ENCODE data around the gene AGO1.

AGO1 gene

GRCh38 chr1:35902671-35903070 lies 19.7 kb downstream of the AGO1 start:
- H2AK5ac ChIP-seq (ENCODE audit: low read length) = no peak overlapping the region
- no peak overlapping the region for H2BK12ac ChIP-seq (ENCODE audit: low read length)
- H3K4me3 ChIP-seq (ENCODE audit: low read depth, low read length) = no peak overlapping the region
- H2BK120ac ChIP-seq (ENCODE audit: insufficient read depth, low read length, poor library complexity) = no peak overlapping the region
- no peak overlapping the region for H2BK5ac ChIP-seq (ENCODE audit: low read depth, low read length, poor library complexity)
- no peak overlapping the region for H3K14ac ChIP-seq (ENCODE audit: low read length)
- H3K9ac ChIP-seq (ENCODE audit: low read length) = no peak overlapping the region
- no CpG with 5 or more reads among the region's 2 CpGs for WGBS (ENCODE audit: extremely low coverage, insufficient coverage, insufficient read length)
- no peak overlapping the region for H2AFZ ChIP-seq (ENCODE audit: insufficient read depth, low read length, poor library complexity)
- H3K36me3 ChIP-seq (ENCODE audit: control insufficient read depth in 1 of 2, insufficient read depth in 2 of 2, low read length in 2 of 2) = peaks cover 18 to 35% of the 10 kb centered on the region in 2 experiments
- no peaks in the 10 kb centered on the region for H3K27me3 ChIP-seq (ENCODE audit: insufficient read depth, low read length)
- no peaks in the 10 kb centered on the region for H3K9me3 ChIP-seq (ENCODE audit: insufficient read depth, low read depth, low read length)
- no peak overlapping the region for H3K4ac ChIP-seq (ENCODE audit: low read depth, low read length)
- no peaks in the 10 kb centered on the region for H3K4me1 ChIP-seq (ENCODE audit: control insufficient read depth in 1 of 2, insufficient read depth in 2 of 2, low read length in 2 of 2)
- no peaks in the 10 kb centered on the region for H3K79me1 ChIP-seq (ENCODE audit: low read length)
- H3K18ac ChIP-seq (ENCODE audit: low read length) = no peak overlapping the region
- no peak overlapping the region for H3K27ac ChIP-seq (ENCODE audit: low read depth, low read length)
- no peaks in the 10 kb centered on the region for H3K79me2 ChIP-seq (ENCODE audit: control insufficient read depth, insufficient read depth, low read length, poor library complexity)
- H4K12ac ChIP-seq (ENCODE audit: low read depth, low read length) = no peak overlapping the region
- no peak for DNase-seq
- no peak overlapping the region for H4K8ac ChIP-seq (ENCODE audit: low read depth, low read length)
- H3K4me2 ChIP-seq (ENCODE audit: low read length) = no peak overlapping the region
- H3K23ac ChIP-seq (ENCODE audit: low read length) = no peak overlapping the region
- H4K91ac ChIP-seq (ENCODE audit: low read depth, low read length) = no peak overlapping the region

GRCh38 chr1:35914717-35915116 lies 31.7 kb downstream of the AGO1 start:
- no peak overlapping the region for H3K4ac ChIP-seq (ENCODE audit: low read depth, low read length)
- no peak for DNase-seq
- H3K4me3 ChIP-seq (ENCODE audit: low read depth, low read length) = no peak overlapping the region
- H2BK5ac ChIP-seq (ENCODE audit: low read depth, low read length, poor library complexity) = no peak overlapping the region
- no peak overlapping the region for H2AK5ac ChIP-seq (ENCODE audit: low read length)
- H2BK120ac ChIP-seq (ENCODE audit: insufficient read depth, low read length, poor library complexity) = no peak overlapping the region
- H2BK12ac ChIP-seq (ENCODE audit: low read length) = no peak overlapping the region
- no peak overlapping the region for H3K27ac ChIP-seq (ENCODE audit: low read depth, low read length)
- H3K14ac ChIP-seq (ENCODE audit: low read length) = no peak overlapping the region
- H4K91ac ChIP-seq (ENCODE audit: low read depth, low read length) = no peak overlapping the region
- WGBS (ENCODE audit: extremely low coverage, insufficient coverage, insufficient read length) = no CpG with 5 or more reads among the region's 1 CpG
- H3K4me2 ChIP-seq (ENCODE audit: low read length) = no peak overlapping the region
- no peak overlapping the region for H3K9ac ChIP-seq (ENCODE audit: low read length)
- H3K18ac ChIP-seq (ENCODE audit: low read length) = no peak overlapping the region
- H4K12ac ChIP-seq (ENCODE audit: low read depth, low read length) = no peak overlapping the region
- no peak overlapping the region for H2AFZ ChIP-seq (ENCODE audit: insufficient read depth, low read length, poor library complexity)
- peaks cover 32 to 55% of the 10 kb centered on the region in 2 experiments for H3K36me3 ChIP-seq (ENCODE audit: control insufficient read depth in 1 of 2, insufficient read depth in 2 of 2, low read length in 2 of 2)
- H4K8ac ChIP-seq (ENCODE audit: low read depth, low read length) = no peak overlapping the region
- no peaks in the 10 kb centered on the region for H3K9me3 ChIP-seq (ENCODE audit: insufficient read depth, low read depth, low read length)
- no peaks in the 10 kb centered on the region for H3K4me1 ChIP-seq (ENCODE audit: control insufficient read depth in 1 of 2, insufficient read depth in 2 of 2, low read length in 2 of 2)
- H3K79me2 ChIP-seq (ENCODE audit: control insufficient read depth, insufficient read depth, low read length, poor library complexity) = no peaks in the 10 kb centered on the region
- no peaks in the 10 kb centered on the region for H3K27me3 ChIP-seq (ENCODE audit: insufficient read depth, low read length)
- no peak overlapping the region for H3K23ac ChIP-seq (ENCODE audit: low read length)
- no peaks in the 10 kb centered on the region for H3K79me1 ChIP-seq (ENCODE audit: low read length)

GRCh38 chr1:35915693-35916092 lies 32.7 kb downstream of the AGO1 start:
- no peak overlapping the region for H2AFZ ChIP-seq (ENCODE audit: insufficient read depth, low read length, poor library complexity)
- no peak overlapping the region for H2BK120ac ChIP-seq (ENCODE audit: insufficient read depth, low read length, poor library complexity)
- no peak overlapping the region for H2AK5ac ChIP-seq (ENCODE audit: low read length)
- no peak overlapping the region for H3K4ac ChIP-seq (ENCODE audit: low read depth, low read length)
- H4K12ac ChIP-seq (ENCODE audit: low read depth, low read length) = no peak overlapping the region
- H3K4me1 ChIP-seq (ENCODE audit: control insufficient read depth in 1 of 2, insufficient read depth in 2 of 2, low read length in 2 of 2) = no peaks in the 10 kb centered on the region
- H4K91ac ChIP-seq (ENCODE audit: low read depth, low read length) = no peak overlapping the region
- no peaks in the 10 kb centered on the region for H3K27me3 ChIP-seq (ENCODE audit: insufficient read depth, low read length)
- no peak overlapping the region for H2BK5ac ChIP-seq (ENCODE audit: low read depth, low read length, poor library complexity)
- no peak overlapping the region for H3K9ac ChIP-seq (ENCODE audit: low read length)
- H4K8ac ChIP-seq (ENCODE audit: low read depth, low read length) = no peak overlapping the region
- no peaks in the 10 kb centered on the region for H3K79me1 ChIP-seq (ENCODE audit: low read length)
- no peak overlapping the region for H3K14ac ChIP-seq (ENCODE audit: low read length)
- H3K4me3 ChIP-seq (ENCODE audit: low read depth, low read length) = no peak overlapping the region
- DNase-seq = no peak
- no peak overlapping the region for H3K27ac ChIP-seq (ENCODE audit: low read depth, low read length)
- H3K36me3 ChIP-seq (ENCODE audit: control insufficient read depth in 1 of 2, insufficient read depth in 2 of 2, low read length in 2 of 2) = peaks cover 34 to 59% of the 10 kb centered on the region in 2 experiments
- H2BK12ac ChIP-seq (ENCODE audit: low read length) = no peak overlapping the region
- no peaks in the 10 kb centered on the region for H3K79me2 ChIP-seq (ENCODE audit: control insufficient read depth, insufficient read depth, low read length, poor library complexity)
- H3K9me3 ChIP-seq (ENCODE audit: insufficient read depth, low read depth, low read length) = no peaks in the 10 kb centered on the region
- H3K4me2 ChIP-seq (ENCODE audit: low read length) = no peak overlapping the region
- H3K18ac ChIP-seq (ENCODE audit: low read length) = no peak overlapping the region
- no peak overlapping the region for H3K23ac ChIP-seq (ENCODE audit: low read length)
- no CpG with 5 or more reads among the region's 2 CpGs for WGBS (ENCODE audit: extremely low coverage, insufficient coverage, insufficient read length)

- Histone ChIP-seq H3K4me3 (ENCODE audit: low read depth, low read length) (no peak overlapping the region), H3K27me3 (ENCODE audit: insufficient read depth, low read length) (no peaks in the 10 kb centered on the region), H3K4me1 (ENCODE audit: control insufficient read depth in 1 of 2, insufficient read depth in 2 of 2, low read length in 2 of 2) (no peaks in the 10 kb centered on the region), H2BK12ac (ENCODE audit: low read length) (no peak overlapping the region), H4K91ac (ENCODE audit: low read depth, low read length) (no peak overlapping the region), H2BK5ac (ENCODE audit: low read depth, low read length, poor library complexity) (no peak overlapping the region), H4K8ac (ENCODE audit: low read depth, low read length) (no peak overlapping the region), H3K79me1 (ENCODE audit: low read length) (no peaks in the 10 kb centered on the region), H3K36me3 (ENCODE audit: control insufficient read depth in 1 of 2, insufficient read depth in 2 of 2, low read length in 2 of 2) (peaks cover 12 to 27% of the 10 kb centered on the region in 2 experiments), H4K12ac (ENCODE audit: low read depth, low read length) (no peak overlapping the region), H2BK120ac (ENCODE audit: insufficient read depth, low read length, poor library complexity) (no peak overlapping the region), H3K4me2 (ENCODE audit: low read length) (no peak overlapping the region), H2AFZ (ENCODE audit: insufficient read depth, low read length, poor library complexity) (no peak overlapping the region), H3K9me3 (ENCODE audit: insufficient read depth, low read depth, low read length) (no peaks in the 10 kb centered on the region), H2AK5ac (ENCODE audit: low read length) (no peak overlapping the region), H3K27ac (ENCODE audit: low read depth, low read length) (no peak overlapping the region), H3K23ac (ENCODE audit: low read length) (no peak overlapping the region), H3K9ac (ENCODE audit: low read length) (no peak overlapping the region), H3K79me2 (ENCODE audit: control insufficient read depth, insufficient read depth, low read length, poor library complexity) (no peaks in the 10 kb centered on the region), H3K14ac (ENCODE audit: low read length) (no peak overlapping the region), H3K4ac (ENCODE audit: low read depth, low read length) (no peak overlapping the region), H3K18ac (ENCODE audit: low read length) (no peak overlapping the region)
- DNase-seq = no peak
These were observed 40.8 kb downstream of the AGO1 start for GRCh38 chr1:35923791-35924221.

All from trophoblast cell (in vitro differentiated cells and primary cell).